Esophagus squamous epithelium (tissue), 5 donors: Measurements from ENCODE around the gene PELO. TPM values are rescaled to one million over a fixed set of nuclear protein-coding genes. Genes with fewer than 3 reads are reported as not detected.
A peak's percentile ranks its signal among the peaks of the same experiment; 100 is the strongest.

ENCODE experiments used
- DNase-seq: peaks from one replicate; lab custom pipeline; 2025; lab: John Stamatoyannopoulos, UW
- H3K27ac ChIP-seq, 4 donors: fragments of 200-600 bp; sonication (generic); one replicate each; pipeline ENCODE4 v1.5.1; 2016 to 2019; ENCODE audit warnings: mild to moderate bottlenecking in 1 of 4
- H3K27me3 ChIP-seq, 4 donors: fragments of 200-600 bp; sonication (generic); 1 replicate in 3 of 4; 2 replicates in 1 of 4; pipeline versions ENCODE4 v1.5.1 to v1.6.0; 2017 to 2021; ENCODE audit warnings: antibody characterized with exemption in 1 of 4
- H3K36me3 ChIP-seq, 3 donors: fragments of 200-600 bp; sonication (generic); one replicate each; pipeline ENCODE4 v1.5.1; 2016 to 2019
- H3K4me1 ChIP-seq, 3 donors: fragments of 200-600 bp; sonication (generic); one replicate each; pipeline ENCODE4 v1.5.1; 2017 to 2019
- H3K4me3 ChIP-seq, 4 donors: fragments of 200-600 bp; sonication (generic); 1 replicate in 3 of 4; 2 replicates in 1 of 4; pipeline ENCODE4 v1.5.1; 2016 to 2019; ENCODE audit warnings: mild to moderate bottlenecking in 2 of 4, moderate library complexity in 1 of 4
- H3K9me3 ChIP-seq, 3 donors: fragments of 200-600 bp; sonication (generic); one replicate each; pipeline ENCODE4 v1.5.1; 2016 to 2019
- CTCF ChIP-seq, 6 experiments: fragments of 450-650 bp in 4 of 6; fragments of 200-600 bp in 2 of 6; sonication (generic) in 2 of 6; IDR thresholded peaks; one replicate each; pipeline ENCODE4 v1.5.1; 2016 to 2019; ENCODE audit warnings: antibody characterized with exemption in 6 of 6, mild to moderate bottlenecking in 4 of 6, moderate library complexity in 4 of 6
- POLR2A ChIP-seq, 4 donors: fragments of 450-650 bp; IDR thresholded peaks; one replicate each; pipeline ENCODE4 v1.6.1; 2017; ENCODE audit warnings: antibody characterized with exemption in 4 of 4, mild to moderate bottlenecking in 4 of 4, moderate library complexity in 3 of 4
- WGBS, 2 donors: methylation state at CpG; one replicate each; pipeline ENCODE4 v1.1.5; 2018; 5-methylcytosine and 5-hydroxymethylcytosine counted together
- intact Hi-C: fragments of 100-400 bp; cut with DNase I; formaldehyde crosslinking; loops from one replicate; pipeline ENCODE4 v1.15.0; 2022
- total RNA-seq, 4 donors: library from RNA; depleted of rRNA; stranded (reverse); fragments of >200 nt; gene quantifications; one replicate each; pipeline ENCODE4 v1.1.0, GENCODE V29; 2016
- donor health status: DM: yes; HTN: yes; CAD: no.

Gene PELO
- total RNA-seq, 4 donors from 2014 or later: 10.4 to 25.6 (median 14.6) TPM

GRCh38 chr5:52805615-52806014 lies 17.9 kb downstream of the PELO start:
- no peak for DNase-seq
- TF ChIP-seq POLR2A (IDR thresholded peaks at IDR 0.05): no peak
- TF ChIP-seq CTCF (IDR thresholded peaks at IDR 0.05): no peak
- Histone ChIP-seq H3K27me3 (no peaks in the 10 kb centered on the region), H3K9me3 (no peaks in the 10 kb centered on the region), H3K4me1 (peaks cover 24 to 95% (median 41%) of the 10 kb centered on the region in 3 donors), H3K4me3 (no peak overlapping the region), H3K36me3 (peaks cover 0 to 14% (median 0%) of the 10 kb centered on the region in 3 donors), H3K27ac (peak overlapping the region in 1 of 4 donors; percentile 97)
- whole genome bisulfite sequencing, 2 donors: 63 to 80% methylated on average over 2 of the region's 2 CpGs
- intact Hi-C loops: no loop called here

- intact Hi-C loops: no loop called here
- no peaks in the 10 kb centered on the region for H3K27me3 ChIP-seq
Measured at GRCh38 chr5:52807037-52807436, 19.3 kb downstream of the PELO start.

GRCh38 chr5:52807723-52808122 lies 20.0 kb downstream of the PELO start:
- no peak for DNase-seq
- peak overlapping the region in 3 of 4 donors; percentile 29 to 82 (median 69) for H3K27ac ChIP-seq
- H3K9me3 ChIP-seq: no peaks in the 10 kb centered on the region
- H3K36me3 ChIP-seq: peaks cover 0 to 6% (median 0%) of the 10 kb centered on the region in 3 donors
- intact Hi-C loops: no loop called here
- H3K4me1 ChIP-seq: peaks cover 8 to 92% (median 32%) of the 10 kb centered on the region in 3 donors
- TF ChIP-seq CTCF (IDR thresholded peaks at IDR 0.05): no peak
- no peak for TF ChIP-seq POLR2A (IDR thresholded peaks at IDR 0.05)
- no peaks in the 10 kb centered on the region for H3K27me3 ChIP-seq
- no peak overlapping the region for H3K4me3 ChIP-seq

More at GRCh38 chr5:52807037-52807436, 19.3 kb downstream of the PELO start:
- TF ChIP-seq POLR2A (IDR thresholded peaks at IDR 0.05) (no peak), CTCF (IDR thresholded peaks at IDR 0.05) (no peak)
- Histone ChIP-seq H3K27ac (peak overlapping the region in 2 of 4 donors; percentile 69 to 82), H3K9me3 (no peaks in the 10 kb centered on the region), H3K36me3 (peaks cover 0 to 7% (median 0%) of the 10 kb centered on the region in 3 donors), H3K4me3 (no peak overlapping the region), H3K4me1 (peaks cover 13 to 95% (median 38%) of the 10 kb centered on the region in 3 donors)
- DNase-seq: no peak

- no peak for DNase-seq
- Histone ChIP-seq H3K27ac (peak overlapping the region; percentile 15 to 82 (median 53)), H3K4me3 (no peak overlapping the region), H3K36me3 (peaks cover 0 to 6% (median 0%) of the 10 kb centered on the region in 3 donors), H3K27me3 (no peaks in the 10 kb centered on the region), H3K9me3 (no peaks in the 10 kb centered on the region), H3K4me1 (peaks cover 8 to 90% (median 27%) of the 10 kb centered on the region in 3 donors)
- no peak for TF ChIP-seq POLR2A (IDR thresholded peaks at IDR 0.05)
- intact Hi-C loops: no loop called here
- WGBS, 2 donors: 49 to 65% methylated on average over 2 of the region's 2 CpGs
Measured at GRCh38 chr5:52808316-52808901, 20.7 kb downstream of the PELO start.

- peak overlapping the region; percentile 68 to 82 (median 68) for H3K27ac ChIP-seq
- peaks cover 4 to 90% (median 35%) of the 10 kb centered on the region in 3 donors for H3K4me1 ChIP-seq
- intact Hi-C loops: no loop called here
- WGBS, 2 donors: 8 to 23% methylated on average over 1 of the region's 1 CpG
- DNase-seq: no peak
- H3K9me3 ChIP-seq: no peaks in the 10 kb centered on the region
- H3K36me3 ChIP-seq: peaks cover 0 to 6% (median 0%) of the 10 kb centered on the region in 3 donors
- no peak for TF ChIP-seq CTCF (IDR thresholded peaks at IDR 0.05)
- TF ChIP-seq POLR2A (IDR thresholded peaks at IDR 0.05): no peak
- H3K27me3 ChIP-seq: no peaks in the 10 kb centered on the region
- H3K4me3 ChIP-seq: no peak overlapping the region
Measured at GRCh38 chr5:52809884-52810283, 22.2 kb downstream of the PELO start.
